Brain microvascular endothelial cell (primary cell): ENCODE measurements around the gene VPS37C.

Experiments
- DNase-seq: peaks from one replicate; pipeline ENCODE4 v3.0.0-alpha.2; 2020
- H3K27ac ChIP-seq: fragments of 250-450 bp; sonication (Bioruptor Pico); 2 replicates; pipeline ENCODE4 v1.5.1; 2020; ENCODE audit warnings: mild to moderate bottlenecking, moderate library complexity
- H3K27me3 ChIP-seq: fragments of 250-450 bp; sonication (Bioruptor Pico); replicated peaks from 2 replicates; pipeline ENCODE4 v1.5.1; 2020; ENCODE audit warnings: mild to moderate bottlenecking
- H3K36me3 ChIP-seq: fragments of 250-450 bp; sonication (Bioruptor Pico); replicated peaks from 2 replicates; pipeline ENCODE4 v1.5.1; 2020; ENCODE audit warnings: mild to moderate bottlenecking
- H3K4me3 ChIP-seq: 2 replicates; pipeline ENCODE4 v1.5.1; 2011; ENCODE audit warnings: low read depth, mild to moderate bottlenecking, control low read depth, low read length, moderate library complexity
- in situ Hi-C: cut with HindIII; loops from 2 replicates; pipeline ENCODE4 v1.10.0; 2017; ENCODE audit warnings: low sequenced_read_pairs, low pct_ligation_motif_present
- TF ChIP-seq, protein P1 (sequence below): IDR thresholded peaks from 2 replicates; pipeline ENCODE4 v1.5.1; 2011; ENCODE audit warnings: low read depth, mild to moderate bottlenecking, moderate library complexity, low read length, control low read depth, inconsistent platforms; ENCODE audit errors: missing control alignments

The VPS37C gene

DNA sequence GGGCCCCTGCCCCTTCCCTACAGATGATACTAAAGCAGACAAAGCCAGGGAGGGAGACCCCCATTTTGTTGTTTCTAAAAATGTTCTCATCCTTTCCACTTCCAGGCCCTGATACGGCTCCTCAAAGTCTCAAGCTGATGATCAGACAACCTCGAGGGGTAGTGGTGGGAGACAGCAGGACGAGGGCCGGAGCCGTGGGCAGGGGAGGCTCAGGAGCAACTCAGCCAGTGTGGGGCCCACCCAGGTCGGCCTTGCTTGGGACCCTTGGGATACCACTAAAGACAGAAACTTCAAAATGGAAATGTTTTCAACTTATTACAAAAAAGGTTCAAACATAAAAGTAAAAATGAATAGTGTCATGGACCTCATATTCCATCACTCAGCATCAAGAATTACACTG lies 15.2 kb upstream of the VPS37C start:
- in situ Hi-C loops = no loop called here

GRCh38 chr11:61174949-61175348 lies 13.7 kb upstream of the VPS37C start:
- peaks cover 13% of the 10 kb centered on the region for H3K27me3 ChIP-seq
- TF ChIP-seq, protein P1, sequence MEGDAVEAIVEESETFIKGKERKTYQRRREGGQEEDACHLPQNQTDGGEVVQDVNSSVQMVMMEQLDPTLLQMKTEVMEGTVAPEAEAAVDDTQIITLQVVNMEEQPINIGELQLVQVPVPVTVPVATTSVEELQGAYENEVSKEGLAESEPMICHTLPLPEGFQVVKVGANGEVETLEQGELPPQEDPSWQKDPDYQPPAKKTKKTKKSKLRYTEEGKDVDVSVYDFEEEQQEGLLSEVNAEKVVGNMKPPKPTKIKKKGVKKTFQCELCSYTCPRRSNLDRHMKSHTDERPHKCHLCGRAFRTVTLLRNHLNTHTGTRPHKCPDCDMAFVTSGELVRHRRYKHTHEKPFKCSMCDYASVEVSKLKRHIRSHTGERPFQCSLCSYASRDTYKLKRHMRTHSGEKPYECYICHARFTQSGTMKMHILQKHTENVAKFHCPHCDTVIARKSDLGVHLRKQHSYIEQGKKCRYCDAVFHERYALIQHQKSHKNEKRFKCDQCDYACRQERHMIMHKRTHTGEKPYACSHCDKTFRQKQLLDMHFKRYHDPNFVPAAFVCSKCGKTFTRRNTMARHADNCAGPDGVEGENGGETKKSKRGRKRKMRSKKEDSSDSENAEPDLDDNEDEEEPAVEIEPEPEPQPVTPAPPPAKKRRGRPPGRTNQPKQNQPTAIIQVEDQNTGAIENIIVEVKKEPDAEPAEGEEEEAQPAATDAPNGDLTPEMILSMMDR = no peak
- H3K27ac ChIP-seq = no peak overlapping the region
- in situ Hi-C loops = no loop called here
- no peak for DNase-seq
- H3K36me3 ChIP-seq = no peaks in the 10 kb centered on the region
- no peak overlapping the region for H3K4me3 ChIP-seq

More for the DNA sequence above, 15.2 kb upstream of the VPS37C start:
- Histone ChIP-seq H3K27me3 (peaks cover 13% of the 10 kb centered on the region), H3K4me3 (no peak overlapping the region), H3K27ac (no peak overlapping the region), H3K36me3 (no peaks in the 10 kb centered on the region)
- TF ChIP-seq, protein P1 = no peak
- DNase-seq = no peak

DNA sequence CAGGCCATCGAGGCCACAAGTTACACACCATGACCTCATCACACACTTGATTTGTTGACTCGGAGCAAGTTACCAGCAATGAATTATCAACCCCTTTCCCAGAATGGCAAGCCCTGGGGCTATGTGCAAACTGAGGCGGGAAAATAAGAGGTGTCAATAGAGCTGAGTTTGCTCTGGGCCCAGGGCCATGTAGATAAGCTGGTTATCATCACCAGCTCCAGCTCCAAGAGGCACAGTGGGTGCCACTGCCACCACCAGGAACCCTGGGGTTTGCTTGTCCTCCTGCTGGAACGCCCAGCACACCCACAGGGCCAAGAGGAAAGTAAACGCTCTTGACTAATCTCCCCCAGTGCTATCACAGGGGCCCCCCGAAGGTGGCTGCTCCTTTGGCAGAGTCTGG lies 13.0 kb upstream of the VPS37C start:
- in situ Hi-C loops = no loop called here
- TF ChIP-seq, protein P1 = no peak
- H3K27me3 ChIP-seq = peaks cover 13% of the 10 kb centered on the region
- no peak for DNase-seq
- no peak overlapping the region for H3K4me3 ChIP-seq
- no peak overlapping the region for H3K27ac ChIP-seq
- no peaks in the 10 kb centered on the region for H3K36me3 ChIP-seq

- peaks cover 13% of the 10 kb centered on the region for H3K27me3 ChIP-seq
These were observed 12.2 kb upstream of the VPS37C start for GRCh38 chr11:61173456-61173855.

DNA sequence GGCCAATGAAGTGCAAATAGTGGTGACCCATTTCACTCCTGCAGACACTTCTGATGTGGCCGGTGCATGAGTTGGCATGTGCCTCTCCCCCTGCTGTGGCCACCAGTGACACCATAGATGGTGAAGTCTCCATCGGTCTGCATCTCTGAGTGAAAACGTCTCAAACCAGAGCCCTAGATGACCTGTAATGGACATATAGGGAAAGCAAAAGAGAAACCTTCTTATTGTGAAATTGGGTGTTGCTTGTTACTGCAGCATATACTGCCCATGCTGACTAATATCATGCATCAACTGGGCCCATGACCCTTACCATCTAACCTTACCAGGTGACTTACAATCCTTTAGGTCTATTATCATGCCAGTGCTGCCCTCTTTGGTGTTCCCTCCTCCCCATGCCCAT lies 11.7 kb upstream of the VPS37C start:
- no peak for DNase-seq
- no peak overlapping the region for H3K27ac ChIP-seq
- in situ Hi-C loops = no loop called here
- H3K27me3 ChIP-seq = peaks cover 13% of the 10 kb centered on the region
- H3K36me3 ChIP-seq = no peaks in the 10 kb centered on the region
- H3K4me3 ChIP-seq = no peak overlapping the region
- TF ChIP-seq, protein P1 = no peak

More at GRCh38 chr11:61173456-61173855, 12.2 kb upstream of the VPS37C start:
- Histone ChIP-seq H3K27ac (no peak overlapping the region), H3K4me3 (no peak overlapping the region), H3K36me3 (no peaks in the 10 kb centered on the region)
- in situ Hi-C loops = no loop called here
- TF ChIP-seq, protein P1 = peak; percentile 3
- DNase-seq = no peak

GRCh38 chr11:61172356-61172755 lies 11.1 kb upstream of the VPS37C start:
- Histone ChIP-seq H3K36me3 (no peaks in the 10 kb centered on the region), H3K4me3 (no peak overlapping the region), H3K27me3 (peaks cover 13% of the 10 kb centered on the region), H3K27ac (no peak overlapping the region)
- TF ChIP-seq, protein P1 = no peak
- DNase-seq = no peak
- in situ Hi-C loops = no loop called here
